HUES48 (cell line): ENCODE results near the gene PRR20G.
"Not testable (repeated sequence)": the region's sequence is repeated elsewhere in the genome, so short reads cannot be mapped to it uniquely, and the experiment has no call there.

Experiments used
- H3K27ac ChIP-seq: one replicate; pipeline ENCODE4 v1.7.0; 2013; ENCODE audit warnings: low read depth, low read length, inconsistent platforms
- H3K27me3 ChIP-seq: 2 replicates; pipeline ENCODE4 v1.6.1; 2013; ENCODE audit warnings: mild to moderate bottlenecking, low read length; ENCODE audit not compliant: control insufficient read depth, insufficient read depth
- H3K36me3 ChIP-seq: 2 replicates; pipeline ENCODE4 v1.6.1; 2013; ENCODE audit warnings: low read length; ENCODE audit not compliant: control insufficient read depth, insufficient read depth
- H3K4me1 ChIP-seq: 2 replicates; pipeline ENCODE4 v1.6.1; 2013; ENCODE audit warnings: mild to moderate bottlenecking, low read length; ENCODE audit not compliant: control insufficient read depth, insufficient read depth
- H3K4me3 ChIP-seq: 2 replicates; pipeline ENCODE4 v1.5.1; 2013; ENCODE audit warnings: mild to moderate bottlenecking, low read depth, low read length
- H3K9ac ChIP-seq: 2 replicates; pipeline ENCODE4 v1.6.1; 2013; ENCODE audit warnings: mild to moderate bottlenecking, low read depth, low read length, moderate library complexity
- H3K9me3 ChIP-seq: 2 replicates; pipeline ENCODE4 v1.6.1; 2013; ENCODE audit warnings: low read length; ENCODE audit not compliant: control insufficient read depth, insufficient read depth

Gene PRR20G

DNA sequence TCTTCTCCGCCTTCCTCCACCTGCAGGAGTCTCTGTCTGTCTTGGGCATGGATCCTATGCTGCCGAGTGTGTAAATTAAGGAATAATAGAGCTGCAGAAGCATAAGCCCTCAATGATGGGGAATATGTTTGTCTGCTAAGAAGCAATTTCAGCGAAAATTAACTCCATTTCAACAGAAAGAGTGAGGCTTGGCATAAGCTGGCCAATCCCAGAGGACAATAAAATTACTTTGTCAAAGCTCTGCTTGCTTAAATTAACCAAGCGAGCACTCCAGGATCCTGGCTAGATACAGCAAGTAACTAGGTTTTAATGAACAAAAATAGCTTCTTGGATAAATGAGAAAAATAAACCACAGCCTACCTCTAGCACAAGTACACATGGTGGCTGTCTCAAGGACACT, 33.5 kb upstream of the PRR20G start:
- H3K27me3 ChIP-seq: no peaks in the 10 kb centered on the region

DNA sequence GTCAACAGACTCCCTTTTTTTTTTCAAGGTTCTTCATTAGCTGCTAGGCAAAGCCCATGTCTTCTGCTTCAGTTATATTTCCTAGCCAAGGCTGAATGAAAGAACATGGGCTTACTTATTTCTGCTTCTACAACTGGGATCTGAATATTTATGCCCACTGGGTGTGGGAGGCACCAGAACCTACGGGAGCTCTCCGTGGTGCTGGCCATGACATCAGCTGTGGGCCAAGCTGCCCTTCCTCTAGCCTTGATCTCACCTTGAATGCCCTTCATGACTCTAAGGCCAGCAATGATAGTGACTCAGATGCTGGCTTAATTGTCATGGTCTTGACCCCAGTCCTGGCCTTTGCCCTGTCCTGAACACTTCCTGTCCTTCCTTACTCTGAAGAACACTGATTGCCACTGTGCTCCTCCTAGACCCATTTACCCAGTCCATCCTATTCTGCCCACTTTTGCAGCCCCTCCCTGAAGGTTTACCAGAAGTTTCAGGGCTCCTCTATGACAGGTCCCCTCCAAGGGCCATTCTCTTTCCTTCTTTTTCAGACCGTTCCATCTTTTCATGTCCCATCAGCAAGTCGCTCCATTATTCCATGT, 32.8 kb upstream of the PRR20G start:
- H3K27ac ChIP-seq: no peak overlapping the region
- no peak overlapping the region for H3K9ac ChIP-seq
- no peaks in the 10 kb centered on the region for H3K27me3 ChIP-seq

More for the DNA sequence above, 33.5 kb upstream of the PRR20G start:
- Histone ChIP-seq H3K36me3 (no peaks in the 10 kb centered on the region), H3K27ac (no peak overlapping the region), H3K4me1 (no peaks in the 10 kb centered on the region), H3K9me3 (peaks cover 3% of the 10 kb centered on the region; the same call in 1 of the 2 replicates), H3K9ac (no peak overlapping the region), H3K4me3 (no peak overlapping the region)

DNA sequence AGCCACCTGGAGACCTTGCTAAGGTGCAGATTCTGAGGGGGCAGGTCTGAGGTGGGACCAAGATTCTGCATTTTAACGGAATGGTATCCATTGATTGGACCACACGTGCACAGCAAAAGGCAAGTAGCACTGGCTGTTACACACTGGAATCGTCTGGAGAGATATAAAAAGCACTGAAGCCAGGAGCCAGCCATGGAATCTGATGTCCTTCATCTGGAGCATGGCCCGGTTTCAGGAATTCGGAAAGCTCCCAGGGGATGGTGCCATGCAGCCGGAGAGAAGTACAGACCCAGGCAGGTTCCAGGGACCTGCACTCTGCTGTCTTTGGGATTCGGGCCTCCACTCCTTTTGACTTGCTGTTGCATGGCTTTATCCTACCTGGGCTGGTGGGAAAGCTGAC, 28.8 kb upstream of the PRR20G start:
- Histone ChIP-seq H3K27me3 (no peaks in the 10 kb centered on the region), H3K4me3 (no peak overlapping the region), H3K36me3 (no peaks in the 10 kb centered on the region), H3K4me1 (no peaks in the 10 kb centered on the region), H3K27ac (no peak overlapping the region), H3K9ac (no peak overlapping the region), H3K9me3 (no peaks in the 10 kb centered on the region; the same call in 1 of the 2 replicates)

More for the DNA sequence above, 32.8 kb upstream of the PRR20G start:
- Histone ChIP-seq H3K4me1 (no peaks in the 10 kb centered on the region), H3K36me3 (no peaks in the 10 kb centered on the region), H3K4me3 (no peak overlapping the region), H3K9me3 (no peaks in the 10 kb centered on the region; the same call in 1 of the 2 replicates)

DNA sequence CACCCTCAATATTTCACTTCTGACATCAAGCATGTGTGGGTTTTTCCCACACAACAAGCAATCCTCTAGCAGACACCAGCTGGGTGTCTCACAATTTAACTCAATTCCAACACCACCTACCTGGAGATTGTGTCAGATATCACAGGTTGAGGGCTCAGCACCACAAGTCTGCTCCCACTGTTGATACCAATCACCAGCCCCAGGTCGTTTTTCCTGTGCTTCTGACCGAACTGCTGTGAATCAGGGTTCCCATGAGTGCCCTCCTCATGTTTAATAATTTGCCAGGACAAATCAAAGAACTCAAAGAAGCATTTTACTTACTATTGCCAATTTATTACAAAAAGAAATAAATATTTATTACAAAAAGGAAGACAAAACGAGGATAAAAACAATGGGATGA, 25.0 kb upstream of the PRR20G start:
- H3K27ac ChIP-seq: no peak overlapping the region
- no peaks in the 10 kb centered on the region for H3K27me3 ChIP-seq

DNA sequence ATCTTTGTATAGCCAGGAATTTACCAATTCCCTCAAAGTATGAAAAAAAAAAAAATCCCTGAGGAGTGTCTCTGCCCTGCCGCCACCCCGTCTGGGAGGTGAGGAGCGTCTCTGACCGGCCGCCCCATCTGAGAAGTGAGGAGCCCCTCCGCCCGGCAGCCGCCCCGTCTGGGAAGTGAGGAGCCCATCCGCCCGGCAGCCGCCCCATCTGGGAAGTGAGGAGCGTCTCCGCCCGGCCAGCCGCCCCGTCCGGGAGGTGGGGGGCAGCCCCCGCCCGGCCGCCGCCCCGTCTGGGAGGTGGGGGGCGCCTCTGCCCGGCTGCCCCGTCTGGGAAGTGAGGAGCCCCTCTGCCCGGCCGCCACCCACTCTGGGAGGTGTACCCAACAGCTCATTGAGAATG, 21.0 kb upstream of the PRR20G start:
- H3K36me3 ChIP-seq, H3K27ac ChIP-seq, H3K4me3 ChIP-seq, H3K9ac ChIP-seq, H3K9me3 ChIP-seq, H3K27me3 ChIP-seq, H3K4me1 ChIP-seq: not testable (repeated sequence)

More for the DNA sequence above, 25.0 kb upstream of the PRR20G start:
- no peaks in the 10 kb centered on the region for H3K4me1 ChIP-seq
- peaks cover 3% of the 10 kb centered on the region; the same call in 1 of the 2 replicates for H3K9me3 ChIP-seq
- H3K9ac ChIP-seq: no peak overlapping the region
- no peak overlapping the region for H3K4me3 ChIP-seq
- no peaks in the 10 kb centered on the region for H3K36me3 ChIP-seq

DNA sequence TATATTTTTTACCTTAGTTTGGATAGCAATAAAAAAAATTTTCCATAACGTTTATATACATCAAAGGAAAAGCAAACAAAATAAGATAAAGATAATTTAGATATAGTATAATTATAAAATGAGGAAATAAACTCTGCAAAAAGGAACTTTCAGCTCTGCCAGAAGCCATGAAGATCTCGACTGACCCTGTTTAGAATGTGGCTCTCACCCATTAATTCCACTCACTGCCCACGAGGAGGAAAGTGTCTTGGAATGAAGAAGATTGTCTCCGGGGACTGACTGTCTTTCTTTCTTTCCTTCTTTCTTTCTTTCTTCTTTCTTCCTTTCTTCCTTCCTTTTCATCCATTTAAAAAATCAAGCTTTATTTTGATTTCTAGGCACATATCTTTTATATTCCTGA, 20.1 kb upstream of the PRR20G start:
- Histone ChIP-seq H3K4me3 (no peak overlapping the region), H3K27me3 (no peaks in the 10 kb centered on the region), H3K36me3 (no peaks in the 10 kb centered on the region), H3K9me3 (peaks cover 3% of the 10 kb centered on the region; the same call in 1 of the 2 replicates), H3K9ac (no peak overlapping the region), H3K4me1 (no peaks in the 10 kb centered on the region), H3K27ac (no peak overlapping the region)

DNA sequence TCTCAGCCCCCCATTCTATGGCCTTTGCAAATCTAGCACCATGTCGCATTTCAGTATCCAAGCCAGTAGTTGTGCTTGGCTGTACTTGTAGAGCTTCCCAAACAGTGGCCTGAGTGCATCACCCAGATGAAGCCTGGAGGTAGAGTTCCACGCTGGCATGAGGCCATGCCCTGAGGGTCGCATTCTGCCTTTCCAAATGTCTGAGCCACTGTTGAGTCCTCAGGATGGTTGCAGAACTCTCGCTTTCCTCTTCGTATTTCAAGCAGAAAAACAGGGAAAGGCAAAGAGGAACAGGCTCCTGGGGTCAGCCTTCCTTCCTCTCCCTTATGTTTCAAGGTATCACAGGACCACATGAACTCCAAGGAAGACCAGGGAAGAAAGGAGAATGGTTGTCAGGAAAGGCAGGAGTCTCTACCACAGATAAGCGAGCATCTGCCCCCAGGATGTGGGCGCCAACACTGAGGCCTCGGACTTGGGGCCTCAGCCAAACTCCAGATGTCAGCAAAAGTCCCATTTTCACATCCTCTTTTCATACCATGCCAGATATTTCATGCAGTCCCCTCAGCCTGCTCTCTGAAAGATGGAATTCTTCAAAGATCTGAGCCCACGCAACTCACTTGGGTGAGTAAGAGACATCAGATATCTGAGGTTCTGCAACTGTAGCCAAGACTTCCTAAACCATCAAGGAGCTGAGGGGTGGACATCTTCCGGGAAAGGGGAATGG, 19.4 kb upstream of the PRR20G start:
- no peak overlapping the region for H3K9ac ChIP-seq
- peaks cover 3% of the 10 kb centered on the region; the same call in 1 of the 2 replicates for H3K9me3 ChIP-seq
- H3K27ac ChIP-seq: no peak overlapping the region
- H3K27me3 ChIP-seq: no peaks in the 10 kb centered on the region
- H3K4me1 ChIP-seq: no peaks in the 10 kb centered on the region
- H3K36me3 ChIP-seq: no peaks in the 10 kb centered on the region
- no peak overlapping the region for H3K4me3 ChIP-seq

DNA sequence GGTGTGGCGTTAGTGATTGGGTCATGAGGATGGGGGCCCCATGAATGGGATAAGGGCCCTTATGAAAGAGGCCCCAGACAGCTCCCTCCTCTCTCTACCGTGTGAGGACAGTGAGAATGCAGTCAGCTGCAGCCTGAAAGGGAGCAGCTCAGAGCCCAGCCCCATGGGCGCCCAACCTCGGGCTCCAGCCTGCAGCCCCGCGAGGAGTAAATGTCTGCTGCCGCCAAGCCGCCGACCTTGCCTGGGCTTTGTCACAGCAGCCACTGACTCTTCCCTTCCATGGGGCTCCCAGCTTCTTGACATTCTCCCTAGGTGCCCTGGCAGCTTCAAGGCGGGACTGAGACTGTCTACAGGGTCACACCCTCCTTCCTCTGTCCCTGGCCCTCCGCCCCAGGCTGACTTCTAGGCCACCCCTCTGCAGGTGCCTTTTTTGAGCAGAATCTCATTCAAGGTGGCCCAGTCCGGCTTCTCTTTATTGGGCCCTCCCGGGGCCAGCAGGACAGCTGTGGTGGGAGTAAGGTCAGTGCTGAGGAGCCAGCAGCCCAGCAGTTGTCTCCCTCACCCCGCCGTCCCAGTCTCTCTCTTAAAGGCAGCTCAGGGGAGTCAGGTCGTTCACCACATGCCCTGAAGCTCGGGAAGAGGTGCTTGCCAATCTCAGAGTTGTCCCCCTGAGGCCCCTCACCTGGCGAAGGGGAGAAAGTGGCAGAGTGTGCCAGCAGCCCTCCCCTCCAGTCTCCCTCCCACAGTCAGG, 18.7 kb upstream of the PRR20G start:
- H3K27me3 ChIP-seq: no peaks in the 10 kb centered on the region
- H3K4me3 ChIP-seq: no peak overlapping the region
- no peaks in the 10 kb centered on the region for H3K36me3 ChIP-seq
- no peak overlapping the region for H3K9ac ChIP-seq
- H3K4me1 ChIP-seq: no peaks in the 10 kb centered on the region
- H3K9me3 ChIP-seq: peaks cover 3% of the 10 kb centered on the region; the same call in 1 of the 2 replicates
- no peak overlapping the region for H3K27ac ChIP-seq

DNA sequence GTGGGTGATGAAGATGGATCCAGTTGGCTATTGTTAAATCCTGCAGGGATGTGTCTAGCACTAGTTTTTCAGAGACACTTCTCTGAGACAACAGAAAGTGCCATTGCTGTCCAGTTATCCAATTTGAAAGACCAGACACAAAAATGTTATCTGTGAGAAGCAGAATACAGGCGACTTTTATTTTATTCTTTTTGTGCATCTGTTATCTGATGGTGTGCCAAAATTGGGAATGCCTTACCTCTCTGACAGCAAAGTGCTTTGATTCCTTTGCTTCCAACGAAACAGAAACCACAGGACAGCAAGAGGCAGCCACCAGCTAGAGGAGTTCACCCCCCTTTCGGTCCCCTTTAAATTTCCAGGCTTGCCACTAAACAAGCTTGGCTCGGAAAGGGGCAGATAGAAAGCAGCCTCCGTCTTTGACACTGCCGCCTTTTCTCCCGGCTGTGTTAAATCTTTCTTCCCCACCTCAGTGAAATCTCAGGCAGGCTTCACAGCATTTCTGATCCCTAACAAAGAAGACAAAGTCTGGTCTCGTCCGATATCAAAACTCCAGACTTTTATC, 17.7 kb upstream of the PRR20G start:
- no peak overlapping the region for H3K27ac ChIP-seq
- no peaks in the 10 kb centered on the region for H3K36me3 ChIP-seq
- no peaks in the 10 kb centered on the region for H3K4me1 ChIP-seq
- peaks cover 3% of the 10 kb centered on the region; the same call in 1 of the 2 replicates for H3K9me3 ChIP-seq
- no peak overlapping the region for H3K4me3 ChIP-seq
- no peaks in the 10 kb centered on the region for H3K27me3 ChIP-seq
- H3K9ac ChIP-seq: no peak overlapping the region

DNA sequence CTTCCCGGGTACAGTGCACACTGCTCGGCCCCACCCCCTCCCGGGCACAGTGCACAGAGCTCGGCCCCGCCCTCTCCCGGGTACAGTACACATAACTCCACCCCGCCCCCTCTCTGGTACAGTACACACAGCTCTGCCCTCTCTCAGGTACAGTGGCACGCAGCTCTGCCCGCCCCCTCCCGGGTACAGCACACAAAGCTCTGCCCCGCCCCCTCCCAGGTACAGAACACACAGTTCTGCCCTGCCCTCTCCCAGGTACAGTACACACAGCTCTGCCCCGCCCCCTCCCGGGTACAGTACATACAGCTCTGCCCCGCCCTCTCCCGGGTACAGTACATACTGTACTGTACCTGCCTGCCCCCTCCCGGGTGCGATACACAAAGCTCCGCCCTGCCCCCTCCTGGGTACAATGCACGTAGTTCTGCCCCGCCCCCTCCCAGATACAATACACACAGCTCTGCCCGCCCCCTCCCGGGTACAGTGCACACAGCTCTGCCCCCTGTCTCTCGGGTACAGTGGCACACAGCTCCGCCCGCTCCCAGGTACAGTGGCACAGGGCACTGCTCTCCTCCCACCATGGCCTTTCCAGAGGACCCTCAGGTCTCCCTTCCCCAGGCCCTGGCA, 16.4 kb upstream of the PRR20G start:
- no peak overlapping the region for H3K4me3 ChIP-seq
- no peaks in the 10 kb centered on the region for H3K36me3 ChIP-seq
- no peak overlapping the region for H3K9ac ChIP-seq
- H3K27ac ChIP-seq: no peak overlapping the region
- H3K9me3 ChIP-seq: peaks cover 3% of the 10 kb centered on the region; the same call in 1 of the 2 replicates
- H3K4me1 ChIP-seq: no peaks in the 10 kb centered on the region
- H3K27me3 ChIP-seq: no peaks in the 10 kb centered on the region
